A673 (cell line): ENCODE data around the gene PARP8.

Experiments used
- CTCF ChIP-seq: fragments of 300-800, 200-600 bp; sonication (generic); conservative IDR thresholded peaks from 2 replicates; pipeline ENCODE4 v1.5.1; 2017; ENCODE audit warnings: low read depth, mild to moderate bottlenecking, antibody characterized with exemption, low read length, moderate library complexity, mixed read lengths
- EZH2 ChIP-seq: fragments of 200-600 bp; sonication (generic); IDR thresholded peaks from 2 replicates; pipeline ENCODE4 v1.6.1; 2017; ENCODE audit warnings: borderline replicate concordance, low read depth, mild to moderate bottlenecking, mixed read lengths, antibody characterized with exemption, low read length; ENCODE audit not compliant: poor library complexity, severe bottlenecking

DNA sequence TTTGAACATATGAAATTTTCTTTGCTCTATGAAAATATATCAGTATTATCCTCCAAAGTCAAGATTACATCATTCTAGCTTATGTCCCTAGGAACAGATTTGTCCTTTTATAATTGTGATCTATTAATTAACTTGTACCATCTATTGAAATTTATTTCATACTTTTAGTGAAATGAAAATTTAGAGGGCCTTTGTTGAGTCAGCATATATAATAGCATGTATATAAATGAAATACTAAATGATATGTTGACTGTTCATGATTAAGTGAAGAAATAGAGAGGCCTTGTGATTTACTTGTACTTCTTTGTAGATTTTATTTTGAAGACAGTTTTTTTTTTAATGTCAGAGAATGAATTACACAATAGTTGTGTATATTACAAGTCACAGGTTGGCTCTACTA is 86.4 kb downstream of the PARP8 start:
- no peak for TF ChIP-seq CTCF
- no peak for TF ChIP-seq EZH2
